GM12878 (cell line): Measurements from ENCODE around the gene MBD5. TPM values are rescaled to one million over a fixed set of nuclear protein-coding genes. Genes with fewer than 3 reads are reported as not detected.

Source experiments
- ATAC-seq: fragments of 200-7000 bp; cut with Tn5 transposase; 3 replicates; pipeline ENCODE4 v1.9.1; 2020; ENCODE audit warnings: mild to moderate bottlenecking, moderate library complexity
- BruUV-seq: library from RNA; stranded (reverse); fragments of 400-500 nt; replicated peaks from 2 replicates; lab custom pipeline; 2021; lab: Mats Ljungman, UMichigan
- CTCF ChIA-PET: fragments of 300-600 bp; sonication (Branson Sonifier 250); formaldehyde crosslinking; extraction: SDS; loops from one replicate; lab custom pipeline; 2021; ENCODE audit warnings: inconsistent platforms; lab: Yijun Ruan, JAX
- POLR2A ChIA-PET: fragments of 350-600 bp; formaldehyde crosslinking; extraction: SDS; loops from one replicate; lab custom pipeline; 2021; ENCODE audit warnings: inconsistent platforms; lab: Charles Lee
- RAD21 ChIA-PET: fragments of 300-600 bp; sonication (Branson Sonifier 250); formaldehyde crosslinking; loops from one replicate; lab custom pipeline; 2023; ENCODE audit warnings: antibody characterized with exemption; ENCODE audit not compliant: unreplicated experiment; lab: Charles Lee
- SMC1A ChIA-PET: fragments of 300-600 bp; sonication (Branson Sonifier 250); formaldehyde crosslinking; loops from one replicate; lab custom pipeline; 2023; ENCODE audit not compliant: unreplicated experiment, uncharacterized antibody; lab: Charles Lee
- DNase-seq: peaks from one replicate; pipeline ENCODE4 v3.0.0-alpha.2; 2011; ENCODE audit warnings: low read depth, low spot score
- FAIRE-seq: peaks from 3 replicates; lab custom pipeline; 2011; peaks lifted over from hg19 to GRCh38; lab: Jason Lieb, UNC
- H2AFZ ChIP-seq: 2 replicates; pipeline ENCODE4 v1.6.0; 2011; ENCODE audit warnings: low read depth, low read length, control low read depth; ENCODE audit not compliant: control insufficient read depth
- H3K27ac ChIP-seq: 2 replicates; pipeline ENCODE4 v1.5.1; 2011; ENCODE audit warnings: control low read depth; ENCODE audit not compliant: control insufficient read depth, insufficient read depth
- H3K27me3 ChIP-seq, 2 experiments: replicated peaks in 1 of 2; 2 replicates each; pipeline versions ENCODE4 v1.6.0 to v1.6.1; 2011; ENCODE audit warnings: low read length in 1 of 2; ENCODE audit not compliant: control insufficient read depth in 2 of 2, insufficient read depth in 2 of 2
- H3K36me3 ChIP-seq, 2 experiments: 2 replicates each; pipeline ENCODE4 v1.5.1; 2011; ENCODE audit warnings: low read length in 1 of 2; ENCODE audit not compliant: control insufficient read depth in 2 of 2, insufficient read depth in 2 of 2
- H3K4me1 ChIP-seq: 2 replicates; pipeline ENCODE4 v1.6.1; 2011; ENCODE audit warnings: mild to moderate bottlenecking, low read length, moderate library complexity, mixed read lengths; ENCODE audit not compliant: control insufficient read depth, insufficient read depth
- H3K4me2 ChIP-seq: 2 replicates; pipeline ENCODE4 v1.6.0; 2011; ENCODE audit warnings: control low read depth; ENCODE audit not compliant: control insufficient read depth, insufficient read depth
- H3K4me3 ChIP-seq: fragments of 200-600 bp; sonication (generic); 2 replicates; pipeline ENCODE4 v1.5.1; 2016
- H3K79me2 ChIP-seq: 2 replicates; pipeline ENCODE4 v1.6.0; 2011; ENCODE audit warnings: low read length; ENCODE audit not compliant: control insufficient read depth, insufficient read depth
- H3K9ac ChIP-seq: 2 replicates; pipeline ENCODE4 v1.8.0; 2011; ENCODE audit warnings: low read length, control low read depth, mixed read lengths; ENCODE audit not compliant: control insufficient read depth, insufficient read depth
- H3K9me3 ChIP-seq: replicated peaks from 3 replicates; pipeline ENCODE4 v1.5.1; 2011; ENCODE audit warnings: mild to moderate bottlenecking, low read length; ENCODE audit not compliant: control insufficient read depth, insufficient read depth
- H4K20me1 ChIP-seq: 2 replicates; pipeline ENCODE4 v1.6.0; 2011; ENCODE audit not compliant: control insufficient read depth, insufficient read depth
- BMI1 ChIP-seq: fragments of 450-650 bp; IDR thresholded peaks from 2 replicates; pipeline ENCODE4 v1.6.1; 2016; ENCODE audit warnings: mild to moderate bottlenecking, moderate library complexity, borderline replicate concordance
- CEBPB ChIP-seq, 2 experiments: fragments of 150-350 bp in 1 of 2; IDR thresholded peaks; 2 replicates each; pipeline ENCODE4 v1.6.1; 2012 to 2014; ENCODE audit warnings: low read depth in 2 of 2, low read length in 2 of 2, borderline replicate concordance in 1 of 2, inconsistent platforms in 1 of 2
- CREB1 ChIP-seq: IDR thresholded peaks from 2 replicates; pipeline ENCODE4 v1.6.1; 2012; ENCODE audit warnings: low read depth, mild to moderate bottlenecking, inconsistent platforms
- CREM ChIP-seq: IDR thresholded peaks from 2 replicates; pipeline ENCODE4 v1.6.1; 2014; ENCODE audit warnings: antibody characterized with exemption, low read depth
- HSF1 ChIP-seq: fragments of 150-350 bp; IDR thresholded peaks from 2 replicates; pipeline ENCODE4 v1.6.1; 2014; ENCODE audit warnings: mild to moderate bottlenecking, low read depth, low read length
- IKZF1 ChIP-seq: fragments of 450-650 bp; conservative IDR thresholded peaks from 2 replicates; pipeline ENCODE4 v1.6.1; 2017; ENCODE audit warnings: antibody characterized with exemption, mild to moderate bottlenecking
- NFIC ChIP-seq: IDR thresholded peaks from 2 replicates; pipeline ENCODE4 v1.6.1; 2012; ENCODE audit warnings: low read depth, mild to moderate bottlenecking, inconsistent platforms, low read length, moderate library complexity
- NR2F1 ChIP-seq: fragments of 450-650 bp; conservative IDR thresholded peaks from 2 replicates; pipeline ENCODE4 v1.6.1; 2017; ENCODE audit warnings: mild to moderate bottlenecking
- PAX8 ChIP-seq: fragments of 450-650 bp; IDR thresholded peaks from 2 replicates; pipeline ENCODE4 v1.6.1; 2017; ENCODE audit warnings: mild to moderate bottlenecking, moderate library complexity
- PML ChIP-seq: IDR thresholded peaks from 2 replicates; pipeline ENCODE4 v1.6.1; 2012; ENCODE audit warnings: low read length, inconsistent platforms
- POLR2AphosphoS2 ChIP-seq: IDR thresholded peaks from 2 replicates; pipeline ENCODE4 v1.6.1; 2011; ENCODE audit warnings: low read depth, mild to moderate bottlenecking, low read length, improper control_type of control experiment, moderate library complexity
- RELA ChIP-seq: fragments of 450-650 bp; IDR thresholded peaks from 2 replicates; pipeline ENCODE4 v1.8.0; 2014; ENCODE audit warnings: borderline replicate concordance; ENCODE audit not compliant: partially characterized antibody
- SMAD5 ChIP-seq: IDR thresholded peaks from 2 replicates; pipeline ENCODE4 v1.6.1; 2016; ENCODE audit warnings: antibody characterized with exemption, low read depth
- TCF3 ChIP-seq: IDR thresholded peaks from 2 replicates; pipeline ENCODE4 v1.6.1; 2012; ENCODE audit warnings: low read depth, mild to moderate bottlenecking, low read length, borderline replicate concordance; ENCODE audit not compliant: insufficient read depth
- USF2 ChIP-seq: IDR thresholded peaks from 2 replicates; pipeline ENCODE4 v1.6.1; 2011; ENCODE audit warnings: low read depth, low read length, improper control_type of control experiment, borderline replicate concordance
- YBX1 ChIP-seq: fragments of 450-650 bp; IDR thresholded peaks from 2 replicates; pipeline ENCODE4 v1.6.1; 2016; ENCODE audit warnings: antibody characterized with exemption
- ZNF207 ChIP-seq: fragments of 450-650 bp; IDR thresholded peaks from 2 replicates; pipeline ENCODE4 v1.6.1; 2014; ENCODE audit warnings: antibody characterized with exemption, mild to moderate bottlenecking, borderline replicate concordance
- ZNF217 ChIP-seq: fragments of 450-650 bp; IDR thresholded peaks from 2 replicates; pipeline ENCODE4 v1.6.1; 2017; ENCODE audit warnings: antibody characterized with exemption, mild to moderate bottlenecking
- WGBS: methylation state at CpG from one replicate; pipeline ENCODE4 v1.1.6; 2016; ENCODE audit warnings: low lambda C conversion rate; ENCODE audit not compliant: insufficient replicate concordance, insufficient coverage; ENCODE audit errors: missing lambda C conversion rate; 5-methylcytosine and 5-hydroxymethylcytosine counted together
- in situ Hi-C: fragments of 300-500 bp; cut with MboI; formaldehyde crosslinking; loops from 9 replicates; pipeline ENCODE4 v1.14.3; 2018; ENCODE audit warnings: mixed read lengths
- intact Hi-C: fragments of 100-400 bp; cut with micrococcal nuclease; formaldehyde crosslinking; loops from one replicate; pipeline ENCODE4 v1.14.2; 2022; ENCODE audit not compliant: unreplicated experiment
- polyA plus RNA-seq, 11 experiments: library from polyadenylated mRNA; depleted of rRNA in 4 of 11; unstranded in 6 of 11; stranded (reverse) in 5 of 11; fragments of >200 nt; fragmentation: Nextera tagmentation in 4 of 11; fragmentation: Illumina TruSeq in 1 of 11; extraction: Ambion mirVana in 4 of 11; extraction: Trizol in 1 of 11; gene quantifications; 1 replicate in 1 of 11; 2 replicates in 10 of 11; pipeline versions ENCODE4 v1.2.1 to v1.2.3, GENCODE V29; 2011 to 2016; ENCODE audit warnings: inconsistent platforms in 2 of 11, missing spikeins in 2 of 11, low read depth in 1 of 11
- total RNA-seq, 4 experiments: library from RNA; depleted of rRNA in 3 of 4; stranded (reverse); fragments of >200 nt in 3 of 4; fragmentation: Illumina TruSeq in 1 of 4; extraction: Trizol in 1 of 4; gene quantifications; 2 replicates each; pipeline versions ENCODE4 v1.2.1 to v1.2.3, GENCODE V29; 2013 to 2021
- TF ChIP-seq, protein P1 (sequence below): fragments of 450-650 bp; IDR thresholded peaks from 2 replicates; pipeline ENCODE4 v1.6.1; 2017; ENCODE audit warnings: borderline replicate concordance
- TF ChIP-seq, protein P2 (sequence below): IDR thresholded peaks from 2 replicates; pipeline ENCODE4 v1.6.1; 2011; ENCODE audit warnings: mild to moderate bottlenecking, low read depth, low read length, moderate library complexity; ENCODE audit not compliant: insufficient replicate concordance

Gene MBD5
- total and polyA plus RNA-seq, 10 of the 15 experiments (the other 5 are each of a cell fraction or from before 2014, with no cell fraction given): 7.4 to 58.0 (median 21.2) TPM

DNA sequence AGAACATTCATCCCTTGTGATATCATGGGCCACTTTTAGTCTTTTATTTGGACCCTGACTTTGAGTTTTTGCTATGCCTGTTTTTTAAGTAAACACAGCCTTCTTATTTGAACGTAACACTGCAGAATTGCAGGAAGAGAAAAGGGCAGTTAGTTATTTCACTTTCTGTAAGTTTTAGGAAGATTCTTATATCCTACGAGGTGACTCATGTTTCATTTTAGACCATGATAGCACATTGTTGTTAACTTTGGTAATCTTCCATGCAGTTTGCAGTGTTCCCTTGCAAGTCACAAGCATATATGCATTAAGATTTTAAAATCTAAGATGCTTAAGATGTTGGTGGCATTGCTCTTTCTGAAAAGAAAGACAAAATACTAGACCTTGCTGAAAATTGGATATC lies 495.1 kb downstream of the MBD5 start (continued):
- TF ChIP-seq, protein P1, sequence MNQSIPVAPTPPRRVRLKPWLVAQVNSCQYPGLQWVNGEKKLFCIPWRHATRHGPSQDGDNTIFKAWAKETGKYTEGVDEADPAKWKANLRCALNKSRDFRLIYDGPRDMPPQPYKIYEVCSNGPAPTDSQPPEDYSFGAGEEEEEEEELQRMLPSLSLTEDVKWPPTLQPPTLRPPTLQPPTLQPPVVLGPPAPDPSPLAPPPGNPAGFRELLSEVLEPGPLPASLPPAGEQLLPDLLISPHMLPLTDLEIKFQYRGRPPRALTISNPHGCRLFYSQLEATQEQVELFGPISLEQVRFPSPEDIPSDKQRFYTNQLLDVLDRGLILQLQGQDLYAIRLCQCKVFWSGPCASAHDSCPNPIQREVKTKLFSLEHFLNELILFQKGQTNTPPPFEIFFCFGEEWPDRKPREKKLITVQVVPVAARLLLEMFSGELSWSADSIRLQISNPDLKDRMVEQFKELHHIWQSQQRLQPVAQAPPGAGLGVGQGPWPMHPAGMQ: no peak
- TF ChIP-seq SMAD5 (no peak), CEBPB (IDR thresholded peaks at IDR 0.05; ENCODE audit: borderline replicate concordance in 1 of 2, low read depth in 2 of 2, low read length in 2 of 2) (no peak), ZNF207 (no peak), POLR2AphosphoS2 (no peak), NFIC (no peak)
- TF ChIP-seq, all 136 proteins: peak for 0

DNA sequence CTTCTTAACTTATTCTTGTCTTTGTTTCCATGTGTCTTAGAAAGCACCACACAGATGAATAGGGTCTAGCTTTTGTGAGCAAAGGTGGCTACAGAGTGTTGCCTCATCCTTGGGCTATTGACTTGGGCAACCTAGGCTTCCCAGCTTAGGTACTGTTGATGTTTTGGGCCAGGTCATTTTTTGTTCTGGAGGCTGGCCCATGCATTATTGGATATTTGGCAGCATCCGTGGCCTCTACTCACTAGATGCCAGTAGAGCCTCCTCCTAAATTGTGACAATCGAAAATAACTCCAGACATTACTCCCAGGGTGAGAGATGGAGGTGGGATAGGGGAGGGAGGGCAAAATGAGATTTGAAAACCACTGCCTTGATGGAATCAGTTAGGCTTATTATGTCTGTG lies 496.4 kb downstream of the MBD5 start:
- no peak overlapping the region for H2AFZ ChIP-seq
- no peak for FAIRE-seq
- H3K79me2 ChIP-seq: no peaks in the 10 kb centered on the region
- DNase-seq: no peak
- H3K36me3 ChIP-seq: no peaks in the 10 kb centered on the region
- H4K20me1 ChIP-seq: no peaks in the 10 kb centered on the region
- 42% methylated on average over 2 of the region's 2 CpGs for WGBS
- POLR2A ChIA-PET: no interaction called here
- H3K4me3 ChIP-seq: no peak overlapping the region
- no peak overlapping the region for H3K27ac ChIP-seq
- RAD21 ChIA-PET: no interaction called here
- no peaks in the 10 kb centered on the region for H3K27me3 ChIP-seq
- no peak overlapping the region for H3K9ac ChIP-seq
- no peaks in the 10 kb centered on the region for H3K9me3 ChIP-seq
- CTCF ChIA-PET: interaction anchor here (1.3 kb wide), 1 partner anchor 527 kb away, joined by 4 read pairs; no protein-coding TSS in a partner anchor
- intact Hi-C loops (no loop called here), in situ Hi-C loops (no loop called here)
- BruUV-seq: no TSS peak
- no peaks in the 10 kb centered on the region for H3K4me1 ChIP-seq
- SMC1A ChIA-PET: interaction anchor here (1.0 to 1.5 kb wide), 3 partner anchors 9 to 535 kb away, joined by 3 to 5 read pairs (median 4); no protein-coding TSS in a partner anchor
- no peak for ATAC-seq
- H3K4me2 ChIP-seq: no peak overlapping the region
- no peak for TF ChIP-seq YBX1
- no peak for TF ChIP-seq IKZF1
- TF ChIP-seq CREB1: no peak
- TF ChIP-seq SMAD5: no peak
- no peak for TF ChIP-seq BMI1
- TF ChIP-seq TCF3: no peak
- TF ChIP-seq, protein P2, sequence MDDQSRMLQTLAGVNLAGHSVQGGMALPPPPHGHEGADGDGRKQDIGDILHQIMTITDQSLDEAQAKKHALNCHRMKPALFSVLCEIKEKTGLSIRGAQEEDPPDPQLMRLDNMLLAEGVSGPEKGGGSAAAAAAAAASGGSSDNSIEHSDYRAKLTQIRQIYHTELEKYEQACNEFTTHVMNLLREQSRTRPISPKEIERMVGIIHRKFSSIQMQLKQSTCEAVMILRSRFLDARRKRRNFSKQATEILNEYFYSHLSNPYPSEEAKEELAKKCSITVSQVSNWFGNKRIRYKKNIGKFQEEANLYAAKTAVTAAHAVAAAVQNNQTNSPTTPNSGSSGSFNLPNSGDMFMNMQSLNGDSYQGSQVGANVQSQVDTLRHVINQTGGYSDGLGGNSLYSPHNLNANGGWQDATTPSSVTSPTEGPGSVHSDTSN: no peak
- no peak for TF ChIP-seq USF2
- TF ChIP-seq PAX8: no peak
- no peak for TF ChIP-seq RELA
- TF ChIP-seq PML: no peak
- no peak for TF ChIP-seq HSF1
- TF ChIP-seq CREM: no peak
- TF ChIP-seq NR2F1: no peak
- TF ChIP-seq ZNF217: no peak
